ENCODE measurements around the gene SRY. TPM values are rescaled to one million over a fixed set of nuclear protein-coding genes. Genes with fewer than 3 reads are reported as not detected.
"Not testable (repeated sequence)": the region's sequence is repeated elsewhere in the genome, so short reads cannot be mapped to it uniquely, and the experiment has no call there.

SRY gene
- total RNA-seq (2012; rRNA removed) = not detected in 2 replicates

GRCh38 chrY:2787600-2787999 lies at the start of gene SRY:
Gene SRY (minus strand): TSS chrY:2787682. CDS start chrY:2787603, 79 bp downstream.
- Histone ChIP-seq H3K27me3 (ENCODE audit: control insufficient read depth, insufficient read depth, low read length) (no peaks in the 10 kb centered on the region), H3K4me3 (ENCODE audit: low read length) (no peak within 1 kb of the TSS), H3K4me1 (ENCODE audit: control insufficient read depth, insufficient read depth, low read length) (no peaks in the 10 kb centered on the region)

GRCh38 chrY:2837078-2837477 lies 49.6 kb upstream of the SRY start:
- H3K36me3 ChIP-seq (ENCODE audit: insufficient read depth, low read length) = no peaks in the 10 kb centered on the region
- no peak overlapping the region for H3K4me2 ChIP-seq (ENCODE audit: low read length)
- no peaks in the 10 kb centered on the region for H3K9me3 ChIP-seq (replicated peaks; ENCODE audit: low read length)
- no peak overlapping the region for H3K9ac ChIP-seq (ENCODE audit: low read depth, low read length)
- H3K4me3 ChIP-seq (ENCODE audit: low read length) = no peak overlapping the region
- H3K27me3 ChIP-seq (ENCODE audit: control insufficient read depth, insufficient read depth, low read length) = no peaks in the 10 kb centered on the region
- no peaks in the 10 kb centered on the region for H3K4me1 ChIP-seq (ENCODE audit: control insufficient read depth, insufficient read depth, low read length)

More at GRCh38 chrY:2787600-2787999, at the start of gene SRY:
- Histone ChIP-seq H3K9me3 (replicated peaks; ENCODE audit: low read length) (no peaks in the 10 kb centered on the region), H3K36me3 (ENCODE audit: insufficient read depth, low read length) (no peaks in the 10 kb centered on the region), H3K4me2 (ENCODE audit: low read length) (no peak within 1 kb of the TSS), H3K9ac (ENCODE audit: low read depth, low read length) (no peak within 1 kb of the TSS)

DNA sequence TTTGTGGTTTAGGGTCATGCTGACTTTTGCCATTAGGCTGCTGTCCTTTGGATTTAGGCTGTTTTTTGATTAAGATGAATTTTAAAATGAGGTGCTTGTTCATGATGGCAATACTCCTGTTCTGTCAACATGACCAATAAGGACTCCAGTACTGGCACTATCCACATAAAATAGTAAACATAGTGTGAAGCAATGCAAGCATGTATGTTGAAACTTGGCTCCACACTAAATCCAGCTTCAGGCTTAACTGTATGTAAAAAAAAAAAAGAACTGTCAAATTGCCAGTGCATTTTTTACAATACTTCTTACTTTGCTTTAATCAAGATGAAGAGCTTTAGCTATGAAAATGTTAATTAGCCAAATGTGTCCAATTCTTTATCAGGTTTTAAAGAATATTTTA lies 47.7 kb upstream of the SRY start:
- Histone ChIP-seq H3K36me3 (ENCODE audit: insufficient read depth, low read length) (no peaks in the 10 kb centered on the region), H3K4me1 (ENCODE audit: control insufficient read depth, insufficient read depth, low read length) (no peaks in the 10 kb centered on the region), H3K4me3 (ENCODE audit: low read length) (no peak overlapping the region), H3K4me2 (ENCODE audit: low read length) (no peak overlapping the region), H3K9me3 (replicated peaks; ENCODE audit: low read length) (no peaks in the 10 kb centered on the region), H3K9ac (ENCODE audit: low read depth, low read length) (no peak overlapping the region), H3K27me3 (ENCODE audit: control insufficient read depth, insufficient read depth, low read length) (no peaks in the 10 kb centered on the region)

GRCh38 chrY:2828497-2828896 lies 41.0 kb upstream of the SRY start:
- H3K9ac ChIP-seq (ENCODE audit: low read depth, low read length) = no peak overlapping the region

DNA sequence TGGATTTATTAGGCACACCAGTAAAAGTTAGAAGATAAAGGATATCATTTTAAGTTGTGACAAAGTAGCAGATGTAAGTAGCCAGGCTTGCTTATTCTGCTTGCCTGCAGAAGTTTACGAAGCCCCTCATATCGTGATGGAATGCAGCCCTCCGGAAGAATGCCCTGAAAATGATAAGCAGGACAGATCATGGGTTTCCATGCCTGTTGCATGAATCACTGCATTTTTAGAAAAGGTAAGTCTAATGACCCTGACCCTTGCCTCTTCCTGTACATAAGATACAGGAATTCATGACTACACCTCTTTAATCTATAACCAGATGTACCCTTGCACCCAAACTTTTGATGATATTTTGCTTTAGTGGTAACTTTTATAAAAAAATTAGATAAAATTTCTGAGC lies 37.0 kb upstream of the SRY start:
- Histone ChIP-seq H3K27me3 (ENCODE audit: control insufficient read depth, insufficient read depth, low read length) (no peaks in the 10 kb centered on the region), H3K9ac (ENCODE audit: low read depth, low read length) (no peak overlapping the region), H3K36me3 (ENCODE audit: insufficient read depth, low read length) (no peaks in the 10 kb centered on the region), H3K4me3 (ENCODE audit: low read length) (no peak overlapping the region), H3K9me3 (replicated peaks; ENCODE audit: low read length) (no peaks in the 10 kb centered on the region), H3K4me2 (ENCODE audit: low read length) (no peak overlapping the region), H3K4me1 (ENCODE audit: control insufficient read depth, insufficient read depth, low read length) (no peaks in the 10 kb centered on the region)

More at GRCh38 chrY:2828497-2828896, 41.0 kb upstream of the SRY start:
- Histone ChIP-seq H3K4me3 (ENCODE audit: low read length) (no peak overlapping the region), H3K4me2 (ENCODE audit: low read length) (no peak overlapping the region), H3K36me3 (ENCODE audit: insufficient read depth, low read length) (no peaks in the 10 kb centered on the region), H3K9me3 (replicated peaks; ENCODE audit: low read length) (no peaks in the 10 kb centered on the region), H3K27me3 (ENCODE audit: control insufficient read depth, insufficient read depth, low read length) (no peaks in the 10 kb centered on the region), H3K4me1 (ENCODE audit: control insufficient read depth, insufficient read depth, low read length) (no peaks in the 10 kb centered on the region)

DNA sequence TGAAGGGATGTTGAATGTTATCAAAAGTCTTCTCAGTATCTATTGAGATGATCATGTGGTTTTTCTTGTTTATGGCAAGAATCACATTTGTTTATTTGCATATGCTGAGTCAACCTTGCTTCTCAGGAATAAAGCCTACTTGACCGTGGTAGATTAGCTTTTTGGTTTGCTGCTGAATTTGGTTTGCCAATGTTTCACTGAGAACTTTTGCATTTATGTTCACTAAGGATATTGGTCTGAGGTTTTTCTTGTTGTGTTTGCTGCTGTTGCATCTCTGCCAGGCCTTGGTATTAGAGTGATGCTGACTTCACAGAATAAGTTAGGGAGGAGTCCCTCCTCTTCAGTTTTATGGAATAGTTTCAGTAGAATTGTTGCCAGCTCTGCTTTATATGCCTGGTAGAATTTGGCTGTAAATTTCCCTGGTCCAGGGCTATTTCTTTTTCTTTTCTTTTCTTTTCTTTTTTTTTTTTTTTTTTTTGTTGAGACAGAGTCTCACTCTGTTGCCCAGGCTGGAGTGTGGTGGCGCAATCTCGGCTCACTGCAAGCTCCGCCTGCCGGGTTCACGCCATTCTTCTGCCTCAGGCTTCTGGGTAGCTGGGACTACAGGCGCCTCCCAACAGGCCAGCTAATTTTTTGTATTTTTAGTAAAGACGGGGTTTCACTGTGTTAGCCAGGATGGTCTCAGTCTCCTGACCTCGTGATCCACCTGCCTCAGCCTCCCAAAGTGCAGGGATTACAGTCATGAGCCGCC lies 29.8 kb upstream of the SRY start:
- not testable (repeated sequence) for H3K4me1 ChIP-seq (ENCODE audit: control insufficient read depth, insufficient read depth, low read length); H3K4me2 ChIP-seq (ENCODE audit: low read length); H3K27me3 ChIP-seq (ENCODE audit: control insufficient read depth, insufficient read depth, low read length); H3K9me3 ChIP-seq (replicated peaks; ENCODE audit: low read length); H3K36me3 ChIP-seq (ENCODE audit: insufficient read depth, low read length); H3K9ac ChIP-seq (ENCODE audit: low read depth, low read length); H3K4me3 ChIP-seq (ENCODE audit: low read length)

- no peak overlapping the region for H3K4me2 ChIP-seq (ENCODE audit: low read length)
- no peaks in the 10 kb centered on the region for H3K9me3 ChIP-seq (replicated peaks; ENCODE audit: low read length)
- no peaks in the 10 kb centered on the region for H3K27me3 ChIP-seq (ENCODE audit: control insufficient read depth, insufficient read depth, low read length)
- H3K4me1 ChIP-seq (ENCODE audit: control insufficient read depth, insufficient read depth, low read length) = no peaks in the 10 kb centered on the region
- H3K36me3 ChIP-seq (ENCODE audit: insufficient read depth, low read length) = no peaks in the 10 kb centered on the region
- no peak overlapping the region for H3K4me3 ChIP-seq (ENCODE audit: low read length)
- no peak overlapping the region for H3K9ac ChIP-seq (ENCODE audit: low read depth, low read length)
Observed at GRCh38 chrY:2800246-2800645, 12.8 kb upstream of the SRY start.

- H3K4me2 ChIP-seq (ENCODE audit: low read length) = no peak overlapping the region
- no peaks in the 10 kb centered on the region for H3K27me3 ChIP-seq (ENCODE audit: control insufficient read depth, insufficient read depth, low read length)
- H3K4me1 ChIP-seq (ENCODE audit: control insufficient read depth, insufficient read depth, low read length) = no peaks in the 10 kb centered on the region
- H3K4me3 ChIP-seq (ENCODE audit: low read length) = no peak overlapping the region
- no peak overlapping the region for H3K9ac ChIP-seq (ENCODE audit: low read depth, low read length)
- no peaks in the 10 kb centered on the region for H3K9me3 ChIP-seq (replicated peaks; ENCODE audit: low read length)
- no peaks in the 10 kb centered on the region for H3K36me3 ChIP-seq (ENCODE audit: insufficient read depth, low read length)
Observed at GRCh38 chrY:2797991-2798390, 10.5 kb upstream of the SRY start.

DNA sequence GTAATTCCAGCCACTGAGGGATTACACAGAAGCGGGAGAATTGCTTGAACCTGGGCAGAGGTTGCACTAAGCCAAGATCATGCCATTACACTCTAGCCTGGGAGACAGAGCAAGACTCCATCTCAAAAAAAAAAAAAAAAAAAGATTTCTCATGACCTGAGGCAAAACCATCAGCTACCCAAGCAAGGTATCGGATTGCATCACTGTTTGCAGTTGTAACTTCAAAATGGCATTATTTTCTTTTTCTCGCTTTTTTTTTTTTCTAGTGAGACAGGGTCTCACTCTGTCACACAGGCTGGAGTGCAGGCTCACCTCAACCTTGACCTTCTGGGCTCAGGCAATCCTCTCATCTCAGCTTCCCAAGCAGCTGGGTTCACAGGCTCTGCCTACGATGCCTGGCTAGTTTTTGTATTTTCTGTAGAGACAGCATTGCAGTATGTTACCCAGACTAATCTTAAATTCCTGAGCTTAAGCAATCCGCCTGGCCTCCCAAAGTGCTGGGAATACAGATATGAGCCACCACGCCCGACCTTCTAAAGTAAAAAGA lies 9.6 kb upstream of the SRY start:
- no peaks in the 10 kb centered on the region for H3K9me3 ChIP-seq (replicated peaks; ENCODE audit: low read length)
- no peak overlapping the region for H3K4me3 ChIP-seq (ENCODE audit: low read length)
- no peaks in the 10 kb centered on the region for H3K36me3 ChIP-seq (ENCODE audit: insufficient read depth, low read length)
- H3K27me3 ChIP-seq (ENCODE audit: control insufficient read depth, insufficient read depth, low read length) = no peaks in the 10 kb centered on the region
- no peak overlapping the region for H3K9ac ChIP-seq (ENCODE audit: low read depth, low read length)
- H3K4me1 ChIP-seq (ENCODE audit: control insufficient read depth, insufficient read depth, low read length) = no peaks in the 10 kb centered on the region
- H3K4me2 ChIP-seq (ENCODE audit: low read length) = no peak overlapping the region

DNA sequence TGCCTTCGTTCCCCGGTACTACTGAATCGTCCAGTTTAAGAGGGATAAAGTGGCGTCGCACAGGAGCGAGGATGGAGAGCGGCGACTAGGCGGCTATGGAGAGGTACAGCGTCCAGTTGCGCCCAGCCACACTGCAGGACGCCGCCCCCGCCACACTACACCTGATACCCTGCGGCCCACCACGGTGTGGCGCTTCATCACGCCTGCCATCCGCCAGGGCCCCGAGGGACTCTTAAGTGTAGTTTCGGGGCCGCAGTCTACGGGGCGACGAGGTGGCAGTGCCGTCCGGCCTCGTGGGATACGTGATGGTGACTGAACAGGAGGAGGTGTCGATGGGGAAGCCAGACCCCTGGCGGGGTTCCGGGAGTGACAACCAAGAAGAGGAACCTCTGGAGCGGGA lies 2.3 kb upstream of the SRY start:
- Histone ChIP-seq H3K9ac (ENCODE audit: low read depth, low read length) (no peak overlapping the region), H3K4me2 (ENCODE audit: low read length) (no peak overlapping the region), H3K4me3 (ENCODE audit: low read length) (no peak overlapping the region), H3K9me3 (replicated peaks; ENCODE audit: low read length) (no peaks in the 10 kb centered on the region), H3K4me1 (ENCODE audit: control insufficient read depth, insufficient read depth, low read length) (no peaks in the 10 kb centered on the region), H3K27me3 (ENCODE audit: control insufficient read depth, insufficient read depth, low read length) (no peaks in the 10 kb centered on the region), H3K36me3 (ENCODE audit: insufficient read depth, low read length) (no peaks in the 10 kb centered on the region)

DNA sequence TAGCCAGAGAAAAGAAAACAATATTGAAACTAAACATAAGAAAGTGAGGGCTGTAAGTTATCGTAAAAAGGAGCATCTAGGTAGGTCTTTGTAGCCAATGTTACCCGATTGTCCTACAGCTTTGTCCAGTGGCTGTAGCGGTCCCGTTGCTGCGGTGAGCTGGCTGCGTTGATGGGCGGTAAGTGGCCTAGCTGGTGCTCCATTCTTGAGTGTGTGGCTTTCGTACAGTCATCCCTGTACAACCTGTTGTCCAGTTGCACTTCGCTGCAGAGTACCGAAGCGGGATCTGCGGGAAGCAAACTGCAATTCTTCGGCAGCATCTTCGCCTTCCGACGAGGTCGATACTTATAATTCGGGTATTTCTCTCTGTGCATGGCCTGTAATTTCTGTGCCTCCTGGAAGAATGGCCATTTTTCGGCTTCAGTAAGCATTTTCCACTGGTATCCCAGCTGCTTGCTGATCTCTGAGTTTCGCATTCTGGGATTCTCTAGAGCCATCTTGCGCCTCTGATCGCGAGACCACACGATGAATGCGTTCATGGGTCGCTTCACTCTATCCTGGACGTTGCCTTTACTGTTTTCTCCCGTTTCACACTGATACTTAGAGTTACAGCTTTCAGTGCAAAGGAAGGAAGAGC lies 488 bp downstream of the SRY start:
- Histone ChIP-seq H3K9ac (ENCODE audit: low read depth, low read length) (no peak overlapping the region), H3K9me3 (replicated peaks; ENCODE audit: low read length) (no peaks in the 10 kb centered on the region), H3K4me1 (ENCODE audit: control insufficient read depth, insufficient read depth, low read length) (no peaks in the 10 kb centered on the region), H3K36me3 (ENCODE audit: insufficient read depth, low read length) (no peaks in the 10 kb centered on the region), H3K4me2 (ENCODE audit: low read length) (no peak overlapping the region), H3K4me3 (ENCODE audit: low read length) (no peak overlapping the region), H3K27me3 (ENCODE audit: control insufficient read depth, insufficient read depth, low read length) (no peaks in the 10 kb centered on the region)
